Erythroblast (primary cell): Measurements from ENCODE around the gene PROSER1.

Experiments used
- GATA1 ChIP-seq: IDR thresholded peaks from 2 replicates; pipeline ENCODE4 v1.6.1; 2011; ENCODE audit warnings: low read depth, mild to moderate bottlenecking, control low read depth, low read length, moderate library complexity
- POLR2A ChIP-seq: IDR thresholded peaks from 2 replicates; pipeline ENCODE4 v1.6.1; 2011; ENCODE audit warnings: mild to moderate bottlenecking, low read length

- TF ChIP-seq POLR2A (no peak), GATA1 (no peak)
Measured at GRCh38 chr13:39062004-39062403, 24.1 kb upstream of the PROSER1 start.
